NCI-H1105 treated with DMSO at 0.1 percent for 48 hours (cell line): ENCODE results near the gene GTPBP1.

Source experiments
- DNase-seq: peaks from one replicate; lab custom pipeline; 2025; lab: John Stamatoyannopoulos, UW

The GTPBP1 gene

DNA sequence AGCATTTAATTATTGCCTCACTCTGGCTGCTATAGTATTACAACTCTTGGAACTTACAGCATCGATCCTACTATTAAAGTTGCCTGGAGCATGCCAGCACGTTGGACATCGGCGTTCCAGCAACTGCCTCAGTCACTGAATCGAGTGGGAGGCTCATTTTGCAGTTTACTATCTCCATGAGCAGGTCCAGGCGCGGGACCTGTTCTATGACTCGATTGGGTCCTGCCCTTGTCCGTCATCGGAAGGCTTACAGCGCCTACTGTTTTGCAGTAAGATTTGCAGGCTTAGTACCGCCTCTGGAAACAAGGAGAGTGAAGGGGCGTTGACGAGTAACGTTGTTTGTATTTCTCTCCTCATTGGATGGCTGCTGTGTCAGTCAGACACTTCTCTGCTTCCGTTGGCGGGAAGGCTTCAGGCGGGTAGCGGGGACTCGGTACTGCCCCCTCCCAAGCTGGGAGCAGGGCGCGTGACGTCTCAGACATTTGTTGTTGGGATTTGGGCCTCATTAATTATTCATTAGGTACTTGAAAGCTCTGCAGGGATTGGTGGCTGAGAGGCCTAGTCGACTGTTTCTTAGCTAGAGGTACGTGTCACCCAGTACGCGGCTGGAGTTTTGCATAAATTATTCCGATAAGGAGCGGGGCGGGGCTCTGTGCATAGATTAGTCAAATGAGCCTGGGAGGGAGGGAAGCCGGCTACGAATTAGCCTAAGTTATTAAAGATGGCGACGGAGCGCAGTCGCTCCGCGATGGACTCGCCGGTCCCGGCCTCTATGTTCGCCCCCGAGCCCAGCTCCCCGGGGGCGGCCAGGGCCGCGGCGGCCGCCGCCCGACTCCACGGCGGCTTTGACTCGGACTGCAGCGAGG, at the start of gene GTPBP1:
Gene GTPBP1, plus strand, starts transcription at position 710 of the 866 bp plus-strand sequence. Its CDS starts 12 bp downstream, at position 722.
- peak; percentile 100 for DNase-seq

DNA sequence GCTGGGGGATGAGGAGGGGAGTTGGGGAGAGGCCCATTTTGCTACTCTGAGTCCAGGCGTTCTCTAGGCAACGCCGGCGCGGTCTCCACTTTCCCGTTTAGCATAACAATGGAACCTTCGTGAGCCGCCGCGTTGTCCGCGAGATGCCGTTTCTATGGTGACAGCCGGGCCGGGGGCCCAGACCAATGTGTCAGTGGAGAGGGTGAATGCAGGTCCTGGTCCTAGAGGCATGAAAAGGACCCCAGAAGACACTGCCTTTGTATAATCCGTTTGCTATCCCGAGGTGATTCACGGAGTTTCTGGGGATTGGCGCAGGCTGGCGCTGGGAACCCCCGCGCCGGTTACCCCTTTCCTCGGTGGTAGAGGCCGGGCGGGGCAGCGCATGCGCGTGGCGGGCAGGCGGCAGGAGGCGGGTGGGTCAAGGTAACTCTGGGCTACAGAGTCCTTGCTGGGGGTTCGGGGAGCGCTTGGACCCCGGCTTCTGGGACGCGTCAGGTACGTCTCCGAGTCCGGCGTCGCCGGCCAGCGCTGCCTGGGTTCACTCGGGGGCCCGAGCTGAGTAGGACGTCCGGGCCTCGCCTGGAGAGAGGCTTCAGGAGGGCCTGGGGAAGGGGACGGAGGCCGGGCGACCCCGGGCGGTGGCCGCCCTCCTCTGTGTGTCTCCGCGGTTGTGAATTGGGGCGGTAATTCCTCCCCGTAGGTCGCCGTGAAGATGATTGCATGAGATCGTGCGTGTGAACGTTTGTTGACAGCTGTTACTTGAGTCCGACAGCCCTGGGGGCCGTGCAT, 49.3 kb upstream of the GTPBP1 start, which contains the start of the genes CBY1 and FAM227A:
Gene CBY1, plus strand, starts transcription at position 383 of the 789 bp plus-strand sequence. CDS start 11,417 bp downstream, outside the sequence.
Gene FAM227A, minus strand, starts transcription at position 137 of the 789 bp plus-strand sequence. CDS start 6,224 bp downstream, outside the sequence.
- peak; percentile 87 for DNase-seq

GRCh38 chr22:38657045-38657909, 48.5 kb upstream of the GTPBP1 start:
- DNase-seq, result peak; percentile 8

- DNase-seq, result no peak
Measured at GRCh38 chr22:38674888-38675287, 30.9 kb upstream of the GTPBP1 start.

DNA sequence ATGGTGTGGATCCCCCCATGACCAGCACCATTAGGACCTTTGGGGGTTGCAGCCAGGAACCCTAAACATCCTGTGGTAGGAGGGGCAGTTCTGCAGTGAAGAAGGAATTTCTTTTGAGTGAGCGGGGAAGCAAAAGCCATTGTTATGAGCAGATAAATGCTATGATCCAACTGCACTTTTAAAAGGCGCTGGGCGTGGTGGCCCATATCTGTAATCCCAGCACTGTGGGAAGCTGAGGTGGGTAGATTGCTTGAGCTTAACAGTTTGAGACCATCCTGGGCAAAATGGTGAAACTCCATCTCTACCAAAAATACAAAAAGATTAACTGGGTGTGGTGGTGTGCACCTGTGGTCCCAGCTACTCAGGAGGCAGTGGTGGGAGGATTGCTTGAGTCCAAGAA, 29.9 kb upstream of the GTPBP1 start:
- DNase-seq, result no peak

DNA sequence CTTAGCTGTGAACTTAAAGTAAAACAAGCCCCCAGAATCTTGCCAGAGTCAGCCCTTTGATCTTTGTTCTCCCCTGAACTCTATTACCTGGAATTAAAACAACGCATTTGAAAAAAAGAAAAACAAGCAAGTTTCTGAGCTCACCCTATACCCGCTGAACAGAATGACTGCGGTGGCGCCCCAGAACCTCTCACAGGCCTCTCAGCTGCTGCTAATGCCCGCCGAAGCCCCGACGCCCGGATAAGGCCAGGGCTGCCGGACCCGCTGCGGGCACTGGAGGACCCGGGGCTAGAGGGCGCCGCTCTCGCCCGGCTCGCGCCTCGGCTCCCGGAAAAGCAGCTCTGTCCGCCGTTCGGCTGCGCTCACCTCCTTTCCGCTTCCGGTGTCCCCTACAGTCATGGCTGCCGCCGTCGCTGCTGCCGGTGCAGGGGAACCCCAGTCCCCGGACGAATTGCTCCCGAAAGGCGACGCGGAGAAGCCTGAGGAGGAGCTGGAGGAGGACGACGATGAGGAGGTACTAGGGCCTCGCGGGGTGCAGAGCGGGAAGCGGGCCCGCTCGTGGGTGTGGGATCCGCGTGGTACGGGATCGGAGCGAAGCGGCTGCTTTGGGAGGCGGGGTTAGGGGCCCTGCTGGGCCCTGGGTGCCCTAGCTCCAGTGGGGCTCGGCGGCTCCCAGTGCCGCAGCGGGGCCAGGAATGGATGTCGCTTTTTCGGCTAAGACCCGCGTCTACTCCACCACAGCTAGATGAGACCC, 24.0 kb upstream of the GTPBP1 start, which contains the start of gene TOMM22:
Gene TOMM22, plus strand, starts transcription at position 376 of the 754 bp plus-strand sequence. Its CDS starts 22 bp downstream, at position 398.
- peak; percentile 79 for DNase-seq

GRCh38 chr22:38684895-38685294, 20.8 kb upstream of the GTPBP1 start:
- DNase-seq, result no peak

- no peak for DNase-seq
Measured at GRCh38 chr22:38685761-38686160, 20.0 kb upstream of the GTPBP1 start.

- no peak for DNase-seq
Measured at GRCh38 chr22:38689651-38690050, 16.1 kb upstream of the GTPBP1 start.

DNA sequence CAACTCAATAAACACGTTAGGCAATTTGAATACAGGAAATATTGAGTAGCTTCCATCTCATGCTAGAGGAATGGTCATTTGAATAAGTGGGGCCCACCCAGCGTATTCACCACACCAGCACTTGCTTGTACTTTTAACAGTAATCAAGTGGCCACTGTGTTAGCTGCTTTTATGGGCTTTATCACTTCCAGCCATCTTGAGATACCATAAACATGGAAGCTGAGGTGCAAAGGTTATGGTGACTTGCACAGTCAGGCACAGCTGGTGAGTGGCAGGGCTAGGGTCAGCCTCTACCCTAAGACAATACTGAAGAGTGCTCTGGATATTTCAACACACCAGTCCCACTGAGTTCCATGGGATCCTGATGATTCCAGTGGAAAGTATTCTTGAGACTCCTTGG, 11.7 kb upstream of the GTPBP1 start:
- DNase-seq, result no peak

GRCh38 chr22:38694940-38695339, 10.8 kb upstream of the GTPBP1 start:
- DNase-seq, result no peak

DNA sequence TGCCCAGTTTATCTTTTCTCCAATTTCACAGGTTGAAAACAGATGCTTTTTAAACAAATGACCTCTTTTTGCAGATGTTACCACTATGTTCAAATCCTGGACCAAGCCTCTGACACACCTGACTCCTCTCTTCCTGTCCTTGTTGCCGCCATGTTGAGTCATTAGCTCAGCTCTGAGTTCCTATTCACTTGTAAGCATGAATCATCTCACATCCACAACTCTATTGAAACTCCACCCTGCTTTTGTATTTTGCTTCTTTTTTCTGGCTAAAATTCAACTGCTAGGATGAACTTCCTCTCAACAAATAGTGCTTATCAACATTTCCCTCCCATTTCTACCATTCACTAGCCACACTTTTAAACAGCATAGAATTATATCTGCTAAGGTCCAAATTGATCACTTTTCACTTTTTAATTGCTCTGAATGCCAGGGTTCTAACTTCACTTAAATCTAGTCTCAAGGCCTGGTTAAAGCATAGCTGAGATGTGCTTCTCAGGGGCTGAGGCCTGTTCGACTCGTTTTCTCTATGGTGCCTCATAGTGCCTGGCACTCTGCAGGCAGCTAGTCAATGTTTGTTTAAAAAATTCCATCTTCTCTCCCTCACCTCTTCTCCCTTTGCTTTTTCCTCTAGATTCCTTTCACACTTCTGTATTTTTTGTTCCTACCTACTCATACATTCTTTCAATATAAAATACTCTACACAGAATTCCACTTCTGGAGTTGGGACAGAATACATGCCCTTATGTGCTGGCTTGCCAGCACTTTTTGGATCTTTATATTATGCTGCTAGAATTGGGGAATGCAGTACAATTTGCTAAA, 8.9 kb upstream of the GTPBP1 start:
- DNase-seq, result no peak

GRCh38 chr22:38697425-38698089, 8.2 kb upstream of the GTPBP1 start:
- DNase-seq, result no peak

DNA sequence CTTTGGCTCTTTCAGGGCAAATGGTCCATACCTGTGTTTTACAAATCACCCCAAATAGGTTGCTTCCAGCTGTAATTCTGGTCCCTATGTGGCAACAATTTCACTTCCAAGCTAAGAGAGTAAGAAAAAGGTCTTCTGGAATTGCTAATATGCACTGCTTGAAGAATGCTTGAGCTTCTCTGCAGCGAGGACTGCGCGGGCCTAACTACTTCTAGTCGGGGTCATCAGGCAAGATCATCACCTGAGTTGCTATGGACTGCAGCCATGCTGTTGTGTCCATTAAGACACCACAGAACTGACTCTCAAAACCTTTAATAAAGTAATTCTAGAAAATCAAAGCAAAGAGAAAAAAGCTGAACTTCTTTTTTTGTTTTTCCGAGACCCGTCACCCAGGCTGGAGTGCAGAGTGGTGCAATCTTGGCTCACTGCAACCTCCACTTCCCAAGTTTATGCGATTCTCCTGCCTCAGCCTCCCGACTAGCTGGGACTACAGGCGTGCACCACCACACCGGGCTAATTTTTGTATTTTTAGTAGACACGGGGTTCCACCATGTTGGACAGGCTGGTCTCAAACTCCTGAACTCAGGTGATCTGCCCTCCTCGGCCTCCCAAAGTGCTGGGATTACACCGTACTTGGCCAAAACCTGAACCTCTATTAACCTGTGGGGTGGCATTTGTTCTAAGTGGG, 7.2 kb upstream of the GTPBP1 start:
- no peak for DNase-seq

GRCh38 chr22:38699143-38699542, 6.6 kb upstream of the GTPBP1 start:
- DNase-seq, result no peak

DNA sequence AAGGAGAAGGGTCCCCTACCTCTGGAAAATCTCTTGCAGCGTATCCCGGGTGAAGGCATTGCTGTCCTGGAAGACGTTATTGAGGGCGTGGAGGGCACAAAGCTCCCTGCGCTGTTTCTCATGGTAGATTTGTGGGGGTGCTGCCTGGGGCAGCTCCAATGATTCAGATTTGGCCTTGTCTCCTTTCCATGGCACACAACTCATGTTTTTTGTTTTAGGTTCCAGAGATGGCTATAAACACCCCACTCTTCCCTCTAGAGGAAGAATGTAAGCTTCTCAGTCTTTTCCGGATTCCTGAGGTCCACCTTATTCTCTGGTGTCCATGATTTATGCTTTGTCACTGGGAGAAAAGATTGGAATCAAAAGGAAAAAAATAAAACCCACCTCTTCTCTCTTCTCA, 6.0 kb upstream of the GTPBP1 start:
- no peak for DNase-seq

GRCh38 chr22:38700270-38700788, 5.4 kb upstream of the GTPBP1 start:
- no peak for DNase-seq

DNA sequence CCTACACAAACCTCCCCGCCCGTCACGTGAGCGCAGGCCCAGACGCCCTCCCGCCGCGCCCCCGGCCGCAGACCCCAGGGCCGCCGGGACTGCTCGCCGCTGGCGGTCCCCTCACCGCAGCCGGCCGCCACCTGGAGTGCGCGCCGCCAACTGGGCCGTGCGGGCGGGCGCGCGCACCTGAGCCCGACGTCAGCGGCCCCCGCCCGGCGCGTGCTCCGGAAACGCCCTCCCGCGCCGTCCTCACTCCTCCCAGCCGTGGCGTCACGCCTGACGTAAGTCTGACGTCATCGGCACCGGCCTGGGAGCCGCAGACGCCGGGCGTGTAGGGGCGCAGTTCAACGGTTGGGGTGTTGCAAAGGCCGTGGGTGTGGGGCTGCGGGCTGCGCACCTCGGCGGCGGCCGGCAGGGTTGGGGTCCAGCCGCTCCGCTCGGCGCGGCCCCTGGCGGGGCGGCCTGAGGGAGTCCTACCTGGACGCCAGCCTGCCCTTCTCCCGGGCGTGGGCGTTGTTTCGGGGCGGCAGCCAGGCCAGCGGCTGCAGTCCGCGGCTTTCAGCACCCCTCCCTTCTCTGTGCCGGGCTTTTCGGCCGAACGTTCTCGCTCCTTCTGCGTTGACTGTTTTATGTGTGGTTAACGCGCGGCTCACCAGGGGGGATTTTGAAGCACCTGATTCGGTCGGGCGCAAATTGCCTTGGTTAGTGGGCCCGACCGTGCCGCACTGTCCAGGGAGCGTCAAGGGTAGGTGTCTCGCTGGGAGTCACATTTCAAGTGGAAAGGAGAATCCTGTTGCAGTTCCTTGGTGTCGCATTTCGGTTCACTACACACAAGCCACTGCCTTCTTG, 4.7 kb upstream of the GTPBP1 start, which contains the start of gene JOSD1:
Gene JOSD1, minus strand, starts transcription at position 155 of the 840 bp plus-strand sequence. CDS start 956 bp downstream, outside the sequence.
- peak; percentile 85 for DNase-seq
